SIG-M5 treated with dmso at 0.1 percent for 504 hours (cell line): Measurements from ENCODE around the gene FGF10.

Experiments
- DNase-seq: peaks from one replicate; lab custom pipeline; 2025; ENCODE audit not compliant: unreplicated experiment; lab: John Stamatoyannopoulos, UW

Gene FGF10

DNA sequence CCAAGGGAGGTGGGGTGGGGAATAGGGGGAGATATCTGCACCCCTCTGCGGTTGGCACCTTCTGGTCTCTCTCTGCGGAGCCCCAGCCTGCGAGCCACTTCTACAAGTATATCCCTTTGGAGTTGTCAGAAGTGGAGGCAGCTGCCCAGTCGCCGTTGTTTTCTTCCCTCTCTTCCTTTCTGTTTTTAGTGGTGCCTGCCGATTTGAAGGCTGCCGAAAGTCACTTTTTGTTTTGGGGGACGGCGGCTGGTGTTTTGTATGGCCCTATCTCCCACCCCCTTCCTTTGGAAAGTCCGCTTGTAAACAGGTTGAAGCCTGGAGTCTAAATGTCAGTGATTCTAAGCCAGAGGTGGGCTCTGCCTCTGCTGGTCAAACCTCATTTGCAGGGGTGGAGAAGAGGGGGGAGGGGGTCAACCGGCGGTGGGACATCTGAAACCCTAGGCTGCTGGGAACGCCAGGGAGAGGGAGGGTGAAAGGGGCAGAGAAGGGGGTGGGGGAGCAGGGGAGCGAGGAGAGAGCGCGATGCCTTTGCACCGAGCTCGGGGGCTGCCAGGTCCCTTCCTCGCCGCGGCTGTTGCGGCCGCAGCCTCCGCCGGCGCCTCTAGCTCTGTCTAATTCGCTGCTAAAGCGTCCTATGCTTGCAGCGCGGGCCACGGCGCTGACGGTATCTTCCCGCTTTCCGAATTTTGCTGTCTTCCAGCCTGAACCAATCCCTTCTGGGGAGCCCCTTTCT, at the start of gene FGF10:
FGF10 (minus strand) TSS at position 331 of the 733 bp plus-strand sequence. CDS start 738 bp downstream, outside the sequence.
- DNase-seq, result no peak

DNA sequence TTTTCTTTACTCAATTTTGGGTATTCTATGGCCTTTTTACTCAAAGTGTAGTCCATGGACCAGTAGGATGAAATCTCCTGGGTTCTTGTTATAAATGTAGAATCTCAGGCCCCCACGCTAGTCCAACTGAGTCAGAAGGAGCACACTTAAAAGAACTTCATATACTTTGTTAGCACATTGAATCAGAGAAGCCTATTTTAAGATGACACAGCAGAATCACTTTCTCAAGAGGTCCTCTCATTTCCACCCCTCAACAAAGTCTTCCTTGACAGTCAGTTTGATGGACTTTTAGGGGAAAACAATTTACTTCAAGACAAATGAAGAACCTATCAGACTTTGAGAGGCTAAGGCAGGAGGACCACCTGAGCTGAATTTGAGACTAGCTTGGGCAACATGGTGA, 37.7 kb upstream of the FGF10 start:
- DNase-seq, result no peak

DNA sequence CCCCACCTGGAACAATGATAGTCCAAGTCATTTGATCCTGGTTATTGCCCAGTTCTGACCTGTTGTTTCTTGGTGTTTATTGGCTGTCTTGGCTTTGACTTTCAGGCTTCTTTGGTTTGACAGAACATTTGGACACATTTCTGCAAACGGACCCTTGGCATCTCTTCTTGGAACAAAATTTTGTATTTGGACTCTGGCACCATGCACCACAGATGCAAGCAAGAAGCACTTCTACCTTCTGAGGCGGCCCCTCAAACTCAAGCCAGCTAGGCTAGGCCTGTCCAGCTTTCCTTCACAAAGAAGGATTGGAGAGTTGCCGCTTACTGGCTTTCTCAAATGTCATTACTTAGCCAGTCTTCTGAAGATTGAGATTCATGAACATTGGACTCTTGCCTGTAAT, 23.1 kb upstream of the FGF10 start:
- DNase-seq, result no peak

DNA sequence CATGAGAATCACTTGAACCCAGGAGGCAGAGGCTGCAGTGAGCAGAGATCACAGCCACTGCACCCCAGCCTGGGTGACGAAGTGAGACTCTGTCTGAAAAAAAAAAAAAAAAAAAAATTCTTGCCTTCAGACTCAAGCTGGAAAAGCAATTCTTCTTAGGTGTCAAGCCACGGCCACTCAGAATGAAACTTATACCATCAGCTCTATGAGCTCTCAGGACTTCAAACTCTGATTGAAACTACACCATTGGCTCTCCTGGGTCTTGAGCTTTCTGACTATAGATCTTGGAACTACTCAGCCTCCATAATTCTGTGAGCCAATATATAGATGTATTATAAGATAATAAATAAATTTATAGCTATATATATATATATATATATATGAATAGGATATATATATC, 12.9 kb upstream of the FGF10 start:
- DNase-seq, result no peak

DNA sequence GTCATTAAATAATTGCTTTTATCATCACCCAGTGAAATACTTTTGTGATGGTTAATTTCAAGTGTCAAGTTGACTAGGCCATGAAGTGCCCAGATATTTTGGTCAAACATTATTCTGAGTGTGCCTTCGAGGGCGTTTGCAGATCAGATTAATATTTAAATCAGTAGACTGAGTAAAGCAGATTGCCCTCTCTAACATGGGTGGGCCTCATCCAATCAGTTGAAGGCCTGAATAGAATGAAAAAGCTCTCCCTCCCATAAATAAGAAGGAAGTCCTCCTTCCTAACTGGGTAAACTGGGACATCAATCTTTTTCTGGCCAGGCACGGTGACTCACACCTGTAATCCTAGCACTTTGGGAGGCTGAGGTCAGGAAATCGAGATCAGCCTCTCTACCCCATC, 12.4 kb upstream of the FGF10 start:
- DNase-seq, result no peak

DNA sequence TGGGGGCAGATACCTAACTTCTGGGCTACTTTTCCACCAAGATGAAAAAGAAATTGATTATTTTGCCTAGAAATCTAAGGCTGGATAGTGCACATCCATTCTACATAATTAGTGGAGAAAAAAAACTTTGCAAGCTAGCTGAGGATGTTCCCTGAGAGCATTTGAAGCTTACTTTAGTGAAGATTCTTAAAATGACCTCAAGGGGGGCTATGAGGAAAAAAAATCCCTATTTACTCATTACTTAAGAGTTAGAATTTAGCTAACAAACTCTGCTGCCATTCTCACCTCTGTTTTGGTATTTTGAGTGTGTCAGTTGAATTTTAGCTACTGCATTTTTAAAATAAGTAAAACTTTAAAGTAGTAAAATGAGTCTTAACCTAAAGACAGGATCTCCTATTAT, 9.2 kb upstream of the FGF10 start:
- DNase-seq, result no peak

DNA sequence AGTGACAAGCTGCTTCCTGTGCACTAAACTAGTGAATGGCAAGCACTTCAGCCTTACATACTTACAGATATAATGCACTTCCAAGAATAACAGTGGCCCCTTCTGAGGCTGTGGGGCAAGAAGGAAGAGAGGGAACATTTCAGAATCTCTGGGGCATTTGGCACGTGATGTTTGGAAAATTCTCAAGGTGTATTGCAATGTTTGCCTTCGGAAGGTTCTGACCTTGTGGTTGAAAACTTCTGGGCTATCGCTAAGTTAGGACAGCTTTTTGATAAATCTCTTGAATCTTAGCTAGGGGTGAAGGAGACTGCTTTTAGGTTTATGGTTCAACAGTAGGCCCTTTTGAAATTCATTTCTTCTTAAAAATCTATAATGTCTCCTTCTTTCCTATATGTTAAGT, 7.1 kb upstream of the FGF10 start:
- no peak for DNase-seq

DNA sequence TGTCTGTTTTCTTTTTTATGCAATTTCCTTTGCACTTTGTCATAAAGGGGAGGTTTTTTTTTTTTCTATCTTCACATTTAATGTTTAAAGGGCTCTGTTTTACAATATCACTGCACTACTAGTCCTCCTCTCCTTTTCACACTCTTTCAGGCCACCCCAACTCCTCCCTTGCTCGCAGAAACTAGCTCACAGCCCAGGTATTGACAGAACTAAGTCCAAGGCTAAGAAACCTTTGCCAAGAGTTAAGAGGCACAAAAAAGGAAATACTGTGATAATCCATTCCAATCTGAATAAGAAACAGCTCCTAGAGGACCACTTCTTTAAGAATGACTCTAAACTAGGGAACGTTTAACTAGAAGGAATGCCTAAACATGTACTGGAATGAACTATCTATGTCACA, 1.1 kb upstream of the FGF10 start:
- no peak for DNase-seq

DNA sequence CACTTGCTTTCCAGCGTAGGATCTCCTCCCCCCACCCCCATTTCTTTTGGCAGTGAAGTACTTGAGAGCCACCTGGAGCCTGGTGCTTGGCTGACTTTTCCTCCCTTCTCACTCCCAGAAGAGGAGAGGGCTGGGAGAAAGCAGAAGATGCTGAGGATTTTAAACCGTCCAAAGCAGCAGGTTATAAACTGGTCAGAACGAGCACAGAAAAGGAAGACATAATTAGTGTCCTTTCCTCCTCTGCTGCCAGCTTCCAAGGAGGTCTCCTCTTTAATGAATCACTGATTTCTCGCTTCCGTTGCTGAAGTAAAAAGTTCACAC, 563 bp upstream of the FGF10 start:
- no peak for DNase-seq

DNA sequence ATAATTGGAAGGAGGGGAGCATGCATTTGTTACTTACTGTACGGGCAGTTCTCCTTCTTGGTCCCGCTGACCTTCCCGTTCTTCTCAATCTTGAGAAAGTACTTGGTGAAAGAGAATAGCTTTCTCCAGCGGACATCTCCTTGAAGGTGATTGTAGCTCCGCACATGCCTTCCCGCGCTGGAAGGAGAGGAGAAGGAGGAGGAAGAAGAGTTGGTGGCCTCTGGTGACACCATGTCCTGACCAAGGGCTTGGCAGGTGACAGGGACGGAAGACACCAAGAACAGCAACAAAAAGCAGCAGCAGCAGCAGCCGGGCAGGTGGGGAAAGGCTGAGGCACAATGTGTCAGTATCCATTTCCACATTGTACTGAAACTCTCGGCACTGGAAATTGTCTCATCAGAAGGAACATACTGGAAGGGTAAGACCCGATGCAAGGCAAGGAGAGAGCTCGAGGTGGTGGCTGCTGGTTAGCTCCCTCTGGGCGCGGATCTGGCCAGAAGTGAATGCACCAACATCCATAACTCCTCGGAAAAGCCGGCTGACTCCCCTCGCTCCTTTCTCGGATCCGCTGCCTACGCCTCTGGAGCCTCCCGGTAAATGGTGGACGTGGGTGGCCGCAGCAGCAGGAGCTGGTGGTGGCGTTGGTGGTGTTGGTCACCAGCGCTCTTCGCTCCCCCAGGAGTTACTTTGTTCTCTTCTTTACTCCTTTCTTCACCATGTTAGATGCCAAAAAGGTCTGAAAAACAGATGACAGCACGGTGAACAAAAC, 715 bp downstream of the FGF10 start:
- no peak for DNase-seq

DNA sequence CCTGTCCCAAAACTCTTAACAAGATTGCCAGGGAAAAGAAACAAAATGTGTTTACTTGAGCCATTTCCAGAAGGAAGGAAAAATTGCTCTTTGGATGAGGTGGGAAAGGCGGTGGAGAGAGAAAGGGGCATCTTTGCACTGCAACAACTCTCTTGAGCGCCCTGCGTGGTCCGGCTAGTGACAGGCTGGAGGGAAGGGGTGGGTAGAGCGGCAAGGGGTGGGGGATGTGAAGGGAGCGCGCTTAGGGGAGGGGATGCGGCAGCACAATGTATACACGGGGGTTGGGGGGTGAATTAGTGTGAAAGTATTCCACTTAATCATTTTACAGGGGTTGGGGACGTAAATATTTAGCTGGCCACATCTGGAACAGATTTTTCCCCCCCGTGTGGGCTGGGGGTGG, 1.3 kb downstream of the FGF10 start:
- no peak for DNase-seq

DNA sequence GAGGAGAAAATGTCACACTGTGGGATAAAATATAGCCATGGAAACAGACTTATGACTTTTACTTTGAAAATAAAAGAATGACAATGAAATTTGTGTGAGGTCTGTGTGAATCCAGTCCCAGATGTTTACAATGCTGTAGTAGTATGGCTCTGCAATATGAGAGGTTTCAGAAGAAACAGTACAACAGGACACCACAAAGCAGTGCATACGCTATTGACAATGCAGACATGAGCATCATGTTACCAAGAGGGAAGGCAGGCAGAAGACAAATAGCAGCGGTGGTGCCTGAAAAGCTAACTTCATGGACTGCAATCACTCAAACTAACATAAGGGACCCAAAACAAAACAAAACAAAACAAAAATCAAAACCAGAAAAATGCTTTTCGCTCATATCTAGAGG, 1.8 kb downstream of the FGF10 start:
- no peak for DNase-seq

DNA sequence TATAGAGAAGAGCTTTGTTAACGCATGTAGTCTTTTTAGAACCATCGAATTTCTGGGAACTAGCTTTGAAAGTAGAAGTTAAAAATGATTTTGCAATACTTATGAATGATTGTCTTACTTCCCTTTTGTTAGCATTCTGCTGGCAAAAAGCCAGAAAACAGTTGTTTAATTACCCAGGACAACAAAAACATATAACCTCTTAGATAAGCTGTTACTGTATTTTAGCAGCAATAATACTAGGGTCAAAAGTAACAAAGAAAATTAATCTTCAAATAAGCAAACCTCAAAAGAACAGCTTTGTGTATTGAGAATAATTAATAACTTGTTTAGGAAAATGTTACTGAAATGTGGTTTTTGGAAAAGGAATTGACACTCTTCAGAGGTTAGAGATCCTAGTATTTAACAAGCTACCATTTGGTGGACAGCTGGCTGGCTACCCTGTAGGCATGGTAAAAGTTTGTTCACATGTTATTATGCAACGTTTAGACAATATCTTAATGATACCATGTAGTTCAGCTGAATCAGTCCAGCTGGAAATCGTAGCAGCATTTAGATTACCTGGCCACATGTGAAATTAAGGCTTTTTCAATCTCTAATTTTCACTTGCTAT, 3.8 kb downstream of the FGF10 start:
- DNase-seq, result peak; percentile 40

DNA sequence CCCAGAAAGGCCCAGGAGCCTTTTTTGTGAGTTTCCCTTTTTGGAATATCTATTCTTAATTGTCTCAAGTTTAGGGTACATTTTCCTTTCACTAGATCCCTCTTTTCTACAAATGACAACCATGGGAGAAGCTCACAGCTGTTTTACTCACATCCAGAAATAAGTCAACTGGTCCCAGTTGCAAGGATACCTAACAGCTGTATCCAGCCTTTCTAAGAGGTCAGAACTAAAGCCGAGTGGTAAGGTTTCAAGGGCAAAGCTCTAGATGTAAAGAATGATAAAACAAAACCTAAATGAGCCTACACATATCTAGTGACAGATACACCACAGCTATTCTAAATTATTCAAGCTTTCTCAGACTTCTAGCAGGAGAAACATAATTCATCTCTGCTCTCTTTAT, 4.4 kb downstream of the FGF10 start:
- no peak for DNase-seq

DNA sequence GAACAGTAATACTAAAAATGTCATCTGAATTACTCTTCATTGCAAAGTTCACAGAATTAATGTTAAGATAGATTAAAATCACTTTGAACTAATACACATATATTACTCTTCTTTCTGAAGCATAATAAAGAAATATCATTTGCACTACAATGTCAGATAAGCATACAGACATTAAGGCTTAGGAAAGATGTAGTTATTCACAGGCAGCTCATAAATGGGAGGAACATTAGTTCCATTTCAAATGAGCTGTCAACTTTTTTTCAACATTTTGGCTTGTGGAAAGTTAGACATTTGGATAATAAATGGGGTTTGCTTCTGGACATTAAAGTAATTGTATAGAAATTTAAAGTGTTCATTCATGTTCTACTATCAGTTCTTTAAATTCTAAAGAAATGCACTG, 6.3 kb downstream of the FGF10 start:
- DNase-seq, result no peak

DNA sequence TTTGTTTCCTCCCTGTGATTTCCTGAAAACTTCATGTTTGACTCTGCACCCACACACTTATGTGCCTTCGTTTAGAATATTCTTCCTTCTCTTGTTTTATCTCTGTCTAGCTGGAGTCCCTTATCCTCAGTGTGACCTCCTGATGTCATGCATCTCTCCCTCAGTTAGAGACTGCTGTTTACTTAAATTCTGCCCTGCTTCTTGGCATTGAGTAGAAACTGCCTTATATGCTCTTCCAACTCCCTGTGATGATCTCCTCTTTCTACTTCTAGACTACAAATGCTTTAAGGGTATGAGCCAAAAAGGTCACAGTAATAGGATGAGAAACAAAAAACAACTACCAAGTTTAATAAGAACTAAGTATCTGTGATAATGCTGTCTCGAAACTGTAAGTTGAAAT, 12.2 kb downstream of the FGF10 start:
- no peak for DNase-seq

DNA sequence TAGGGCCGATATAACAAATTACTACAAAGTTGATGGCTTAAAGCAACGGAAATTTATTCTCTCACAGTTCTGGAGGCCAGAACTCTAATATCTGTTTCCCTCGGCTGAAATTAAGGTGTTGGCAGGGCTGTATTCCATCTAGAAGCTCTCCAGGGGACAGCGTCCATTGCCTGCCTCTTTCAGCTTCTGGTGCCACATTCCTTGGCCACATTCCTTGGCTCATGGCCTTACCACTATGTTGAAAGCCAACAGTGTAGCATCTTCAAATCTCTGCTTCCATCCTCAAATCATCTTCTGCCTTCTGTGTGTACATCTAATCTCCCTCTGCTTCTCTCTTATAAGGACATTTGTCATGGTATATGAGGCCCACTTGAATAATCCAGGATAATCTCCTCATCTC, 17.2 kb downstream of the FGF10 start:
- no peak for DNase-seq

DNA sequence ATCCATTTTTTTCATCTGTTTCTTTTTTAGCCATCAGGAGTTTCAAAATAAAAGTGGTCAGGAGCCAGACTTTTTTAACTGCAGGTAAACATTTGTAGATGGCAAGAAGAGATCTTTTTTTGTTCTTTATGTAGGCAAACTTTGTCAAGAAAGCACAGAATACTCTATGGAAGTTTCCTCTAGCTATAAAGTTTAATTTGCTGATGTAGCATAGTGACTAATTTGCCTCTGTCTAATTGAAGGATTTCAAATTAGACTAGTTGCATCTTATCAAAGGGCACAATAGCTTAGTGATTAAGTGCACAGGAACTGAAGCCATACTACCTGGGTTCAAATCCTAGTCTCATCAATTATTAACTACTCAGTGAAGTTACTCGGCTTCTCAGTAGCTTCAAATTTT, 22.0 kb downstream of the FGF10 start:
- DNase-seq, result no peak

DNA sequence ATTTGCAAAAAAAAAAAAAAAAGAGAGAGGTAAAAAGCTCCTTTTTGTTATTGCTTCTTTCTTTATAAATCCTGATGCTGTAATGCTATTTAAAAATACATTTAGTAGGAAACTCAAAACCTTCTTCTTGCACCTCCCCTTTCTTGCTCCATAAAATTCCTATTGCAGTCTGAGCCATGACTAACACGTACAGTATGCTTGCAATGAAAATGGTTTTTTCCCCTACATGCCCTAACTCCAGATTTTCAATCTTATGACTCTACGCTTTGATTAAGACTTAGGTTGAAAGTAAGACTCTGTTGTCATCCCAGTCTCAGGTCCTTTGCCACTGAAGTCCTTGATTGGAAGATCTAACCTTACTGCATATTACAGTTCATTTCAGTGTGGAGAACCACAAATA, 23.9 kb downstream of the FGF10 start:
- DNase-seq, result no peak

DNA sequence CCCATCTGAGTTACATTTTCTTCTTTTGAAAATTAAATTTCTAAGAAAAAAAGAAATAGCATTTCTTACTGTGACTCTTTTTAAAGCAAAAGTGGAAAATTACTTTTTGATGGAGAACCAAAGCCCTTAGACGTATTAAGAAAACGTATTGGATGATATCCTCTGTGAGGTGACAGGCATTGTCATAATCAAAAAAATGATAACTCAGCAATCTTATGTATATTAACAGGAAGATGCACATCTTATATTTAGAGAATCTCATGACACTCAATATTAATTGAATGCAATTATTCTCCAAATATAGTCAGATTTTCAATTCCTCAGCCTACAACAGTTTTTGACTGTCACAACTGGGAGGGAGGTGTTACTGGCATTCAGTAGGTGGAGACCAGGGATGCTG, 25.1 kb downstream of the FGF10 start:
- DNase-seq, result no peak

DNA sequence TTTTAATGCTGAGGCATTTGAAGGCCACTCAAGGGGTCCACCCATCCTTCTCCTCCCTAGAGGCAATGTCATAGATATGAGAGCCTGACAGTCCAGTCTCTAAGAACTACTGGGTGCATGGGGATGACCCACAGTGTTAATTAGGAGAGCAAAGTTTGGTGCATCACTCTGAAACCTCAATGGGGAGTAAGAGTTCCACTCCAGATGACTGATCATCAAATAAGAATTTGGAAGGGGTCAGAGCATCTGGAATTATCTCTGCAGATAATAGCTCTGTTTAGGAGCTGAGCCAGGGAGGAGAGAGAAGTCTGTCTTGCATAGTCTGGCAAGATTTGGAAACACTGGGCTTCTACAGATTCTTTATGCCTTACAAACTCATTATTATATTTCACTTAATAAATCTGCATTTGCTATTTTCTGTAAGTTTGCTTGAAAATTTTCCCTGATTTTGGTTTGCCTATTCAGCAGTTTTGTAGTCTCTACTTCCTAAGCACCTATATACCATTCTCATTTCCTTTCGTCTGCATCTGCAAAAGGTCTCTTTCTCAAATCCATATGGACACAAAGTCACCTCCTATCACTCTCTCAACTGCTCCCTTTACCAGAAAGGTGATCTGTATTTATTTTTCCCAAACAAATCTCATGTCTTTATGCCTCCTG, 27.7 kb downstream of the FGF10 start:
- no peak for DNase-seq

DNA sequence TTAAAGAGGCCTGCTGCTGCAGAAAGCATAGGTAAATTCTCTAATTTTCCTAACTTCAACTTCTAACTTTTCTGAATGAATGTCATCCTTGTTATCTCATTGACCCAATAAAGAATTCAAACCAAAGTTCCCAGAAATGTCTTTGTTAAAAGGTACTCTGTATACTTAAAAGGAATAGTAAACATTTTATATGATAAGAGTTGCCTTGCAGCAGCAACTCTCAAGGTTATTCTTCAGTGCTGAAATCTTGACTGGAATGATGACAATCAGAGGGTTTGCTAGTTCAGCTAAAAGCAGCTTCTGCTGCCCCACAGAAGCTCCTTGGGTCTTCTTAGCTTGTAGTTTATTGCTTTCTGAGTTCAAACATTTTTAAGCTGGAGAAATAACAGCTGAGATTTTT, 28.3 kb downstream of the FGF10 start:
- DNase-seq, result no peak
